LoVo (cell line): ENCODE data around the gene CT47A7.
A peak's percentile ranks its signal among the peaks of the same experiment; 100 is the strongest.
"Not testable (repeated sequence)": the region's sequence is repeated elsewhere in the genome, so short reads cannot be mapped to it uniquely, and the experiment has no call there.

Source experiments
- DNase-seq: peaks from one replicate; pipeline ENCODE4 v3.0.0-alpha.2; 2016; ENCODE audit warnings: low spot score

Gene CT47A7

DNA sequence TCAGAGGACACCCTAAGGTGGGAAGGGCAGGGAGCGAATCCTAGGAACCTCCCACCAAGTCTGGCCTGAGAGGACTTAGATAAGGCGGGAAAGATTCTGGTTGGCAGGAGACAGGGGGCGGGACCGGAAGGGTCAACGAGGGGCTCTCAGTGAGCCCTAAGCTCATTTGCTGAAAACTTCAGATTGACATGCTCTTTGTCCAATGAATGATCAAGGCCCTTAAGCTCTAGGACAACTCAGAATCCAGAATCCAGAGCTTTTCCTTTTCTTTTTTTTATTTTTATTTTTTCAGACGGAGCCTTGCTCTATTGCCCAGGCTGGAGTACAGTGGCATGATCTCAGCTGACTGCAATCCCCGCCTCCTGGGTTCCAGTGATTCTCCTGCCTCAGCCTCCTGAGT, at the start of gene CT47A7:
Gene CT47A7 (minus strand): TSS at position 101 of the 400 bp plus-strand sequence. CDS start 255 bp downstream, outside the sequence.
- not testable (repeated sequence) for DNase-seq

DNA sequence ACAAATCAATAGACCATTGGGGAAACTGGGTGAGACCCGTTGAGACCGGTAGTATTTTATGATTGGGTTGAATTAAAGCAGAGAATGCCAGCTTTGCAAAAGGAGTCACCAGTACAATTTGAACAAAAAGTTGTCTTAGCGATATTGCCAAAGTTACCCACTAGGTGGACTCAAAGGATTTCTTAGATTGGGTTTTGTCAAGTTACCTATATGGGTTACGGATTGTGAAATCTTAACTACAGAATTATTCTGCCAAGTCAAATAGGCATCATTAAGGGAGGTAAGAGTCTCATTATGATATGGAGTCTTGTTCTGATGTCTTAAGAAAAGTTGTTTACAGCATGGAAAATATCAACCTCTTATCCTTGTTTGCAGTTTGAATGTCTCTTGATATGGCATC, 44.2 kb upstream of the CT47A7 start:
- peak; percentile 1 for DNase-seq

DNA sequence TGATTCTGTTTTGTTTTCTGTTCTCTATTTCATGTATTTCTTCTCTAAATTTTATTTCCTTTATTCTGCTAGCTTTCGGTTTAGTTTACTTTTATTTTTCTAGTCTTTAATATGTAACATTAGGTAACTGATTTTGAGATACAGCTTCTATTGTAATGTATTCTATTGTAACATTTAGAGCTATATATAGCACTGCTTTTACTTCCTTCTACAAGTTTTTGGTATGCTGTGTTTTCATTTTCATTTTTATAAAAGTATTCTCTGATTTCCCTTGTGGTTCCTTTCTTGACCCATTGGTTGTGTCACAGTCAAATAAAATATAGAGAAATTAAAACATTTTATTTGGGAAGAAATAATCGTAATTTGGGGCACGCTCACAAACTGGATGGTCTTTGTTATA, 43.0 kb upstream of the CT47A7 start:
- no peak for DNase-seq

DNA sequence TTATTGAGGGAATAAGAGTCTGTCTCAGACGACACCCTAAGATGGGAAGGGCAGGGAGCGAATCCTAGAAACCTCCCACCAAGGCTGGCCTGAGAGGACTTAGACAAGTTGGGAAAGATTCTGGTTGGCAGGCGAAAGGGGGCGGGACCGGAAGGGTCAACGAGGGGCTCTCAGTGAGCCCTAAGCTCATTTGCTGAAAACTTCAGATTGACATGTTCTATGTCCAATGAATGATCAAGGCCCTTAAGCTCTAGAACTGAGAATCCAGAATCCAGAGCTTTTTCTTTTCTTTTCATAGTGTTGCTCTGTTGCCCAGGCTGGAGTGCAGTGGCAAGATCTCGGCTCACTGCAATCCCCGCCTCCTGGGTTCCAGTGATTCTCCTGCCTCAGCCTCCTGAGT, 29.3 kb upstream of the CT47A7 start, which contains the start of gene CT47A1:
Gene CT47A1 (minus strand): TSS at position 101 of the 400 bp plus-strand sequence. CDS start 231 bp downstream, outside the sequence.
- not testable (repeated sequence) for DNase-seq
